Measurements from ENCODE around the gene GPN1. TPM values are rescaled to one million over a fixed set of nuclear protein-coding genes. Genes with fewer than 3 reads are reported as not detected.

Gene GPN1
- total RNA-seq, 1 experiment from 2014 or later = 48.5 TPM

- Histone ChIP-seq H4K20me1 (ENCODE audit: control insufficient read depth, insufficient read depth, insufficient read length) (no peaks in the 10 kb centered on the region), H3K27ac (ENCODE audit: insufficient read length, low read depth, low read length) (no peak overlapping the region), H3K9ac (ENCODE audit: extremely low read depth, insufficient read length, low read length) (no peak overlapping the region), H3K4ac (ENCODE audit: low read depth, low read length) (no peak overlapping the region), H2BK5ac (ENCODE audit: insufficient read length, low read length) (no peak overlapping the region), H4K91ac (ENCODE audit: insufficient read length, low read depth, low read length) (no peak overlapping the region), H3K56ac (ENCODE audit: insufficient read length, low read depth, low read length) (no peak overlapping the region), H3K9me3 (ENCODE audit: control insufficient read depth, low read depth, low read length) (no peaks in the 10 kb centered on the region), H3K79me1 (ENCODE audit: insufficient read depth, low read depth, low read length, poor library complexity, severe bottlenecking) (no peaks in the 10 kb centered on the region), H3K27me3 (ENCODE audit: insufficient read depth, low read length) (no peaks in the 10 kb centered on the region), H2AK5ac (ENCODE audit: insufficient read length, low read length) (no peak overlapping the region), H3K4me1 (ENCODE audit: insufficient read depth, low read length) (peaks cover 2% of the 10 kb centered on the region; the same call in 1 of the 2 replicates), H3K14ac (ENCODE audit: insufficient read depth, low read length) (no peak overlapping the region), H2BK20ac (ENCODE audit: low read depth, low read length, poor library complexity, severe bottlenecking) (no peak overlapping the region), H2AFZ (ENCODE audit: low read length) (no peak overlapping the region), H4K8ac (replicated peaks; ENCODE audit: insufficient read length, low read depth, low read length) (no peak overlapping the region), H4K5ac (ENCODE audit: insufficient read length, low read depth, low read length) (no peak overlapping the region), H3K4me2 (ENCODE audit: insufficient read depth, insufficient read length, low read length) (no peak overlapping the region), H3K23me2 (ENCODE audit: insufficient read length, low read depth, low read length, poor library complexity, severe bottlenecking) (no peaks in the 10 kb centered on the region), H3K18ac (ENCODE audit: insufficient read length, low read depth, low read length) (no peak overlapping the region), H2BK120ac (ENCODE audit: low read depth, low read length, poor library complexity, severe bottlenecking) (no peak overlapping the region), H3K79me2 (ENCODE audit: insufficient read depth, low read length) (no peaks in the 10 kb centered on the region), H2BK15ac (ENCODE audit: low read depth, low read length) (no peak overlapping the region), H3T11ph (ENCODE audit: low read length) (no peak overlapping the region), H3K23ac (ENCODE audit: insufficient read length, low read depth, low read length) (no peak overlapping the region), H2BK12ac (ENCODE audit: insufficient read length, low read depth, low read length) (no peak overlapping the region)
- H3K4me3 Mint-ChIP-seq = no peak overlapping the region
- DNase-seq = no peak
- H3K9me3 Mint-ChIP-seq = no peaks in the 10 kb centered on the region
- no peaks in the 10 kb centered on the region for H3K27me3 Mint-ChIP-seq (ENCODE audit: low read depth)
- peaks cover 16 to 53% (median 44%) of the 10 kb centered on the region in 3 experiments; a peak in 6 of 7 replicates for H3K36me3 Mint-ChIP-seq (ENCODE audit: insufficient read depth in 1 of 3, low read depth in 3 of 3)
- H3K27ac Mint-ChIP-seq = peak overlapping the region in 2 of 3 experiments; percentile 60 to 71; a peak in 4 of 7 replicates
- no peak for TF ChIP-seq CTCF (conservative IDR thresholded peaks at IDR 0.05)
- no CpG with 5 or more reads among the region's 3 CpGs for WGBS (ENCODE audit: extremely low coverage, insufficient read length, low lambda C conversion rate)
- peaks cover 10 to 34% of the 10 kb centered on the region in 2 experiments; a peak in 3 of 4 replicates for H3K4me1 Mint-ChIP-seq
Measured at GRCh38 chr2:27622921-27623384, 5.9 kb upstream of the GPN1 start.
